ENCODE data around the gene UBR1.
"Not testable (repeated sequence)": the region's sequence is repeated elsewhere in the genome, so short reads cannot be mapped to it uniquely, and the experiment has no call there.

UBR1 gene

GRCh38 chr15:43105778-43106485 is at the start of gene UBR1:
Gene UBR1 (minus strand): TSS chr15:43106038. CDS start chr15:43106022, 16 bp downstream.
- in situ Hi-C loops (cut with MboI; ENCODE audit: low sequenced_read_pairs): no loop called here

GRCh38 chr15:43153269-43153668 is 47.4 kb upstream of the UBR1 start:
- in situ Hi-C loops (cut with MboI; ENCODE audit: low sequenced_read_pairs): no loop called here

DNA sequence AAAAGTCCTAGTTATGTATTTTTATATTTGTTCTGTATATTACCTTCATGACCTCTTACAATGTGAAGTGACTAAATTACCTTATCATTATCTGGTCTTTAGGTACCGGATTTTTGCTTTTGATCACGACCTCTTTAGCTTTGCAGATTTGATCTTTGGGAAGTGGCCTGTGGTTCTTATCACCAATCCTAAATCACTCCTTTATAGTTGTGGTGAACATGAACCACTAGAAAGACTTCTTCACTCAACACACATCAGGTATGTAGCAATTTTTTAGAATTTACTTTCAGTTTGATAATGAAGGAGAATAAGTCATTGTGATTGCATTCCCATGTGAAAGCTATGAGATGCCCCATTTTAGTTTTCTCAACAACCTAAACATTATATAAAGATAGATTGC is 45.9 kb upstream of the UBR1 start:
- in situ Hi-C loops (cut with MboI; ENCODE audit: low sequenced_read_pairs): no loop called here

GRCh38 chr15:43150191-43150929 is 44.5 kb upstream of the UBR1 start:
- in situ Hi-C loops (cut with MboI; ENCODE audit: low sequenced_read_pairs): no loop called here

GRCh38 chr15:43146184-43146583 is 40.3 kb upstream of the UBR1 start:
- in situ Hi-C loops (cut with MboI; ENCODE audit: low sequenced_read_pairs): no loop called here

DNA sequence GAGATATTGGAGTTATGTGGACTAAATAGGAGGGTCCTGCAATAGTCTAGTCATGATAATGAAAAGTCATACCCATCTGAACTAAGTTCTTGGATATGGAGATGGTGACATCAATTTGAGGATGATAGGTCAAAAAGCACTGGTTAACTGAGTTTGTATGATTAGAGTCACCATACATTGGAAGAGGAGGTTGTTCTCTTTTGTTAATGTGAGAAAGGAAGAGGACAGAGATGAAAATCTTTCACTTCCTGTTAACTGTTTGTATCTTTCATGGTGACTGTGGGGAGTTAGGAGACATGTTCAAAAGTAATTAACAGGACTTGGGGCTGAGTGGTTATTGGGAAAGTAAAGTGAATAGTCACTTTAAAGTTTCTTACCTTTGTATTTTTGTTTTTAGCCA is 38.7 kb upstream of the UBR1 start:
- in situ Hi-C loops (cut with MboI; ENCODE audit: low sequenced_read_pairs): no loop called here

- in situ Hi-C loops (cut with MboI; ENCODE audit: low sequenced_read_pairs): no loop called here
These were observed 37.5 kb upstream of the UBR1 start for GRCh38 chr15:43143203-43143941.

DNA sequence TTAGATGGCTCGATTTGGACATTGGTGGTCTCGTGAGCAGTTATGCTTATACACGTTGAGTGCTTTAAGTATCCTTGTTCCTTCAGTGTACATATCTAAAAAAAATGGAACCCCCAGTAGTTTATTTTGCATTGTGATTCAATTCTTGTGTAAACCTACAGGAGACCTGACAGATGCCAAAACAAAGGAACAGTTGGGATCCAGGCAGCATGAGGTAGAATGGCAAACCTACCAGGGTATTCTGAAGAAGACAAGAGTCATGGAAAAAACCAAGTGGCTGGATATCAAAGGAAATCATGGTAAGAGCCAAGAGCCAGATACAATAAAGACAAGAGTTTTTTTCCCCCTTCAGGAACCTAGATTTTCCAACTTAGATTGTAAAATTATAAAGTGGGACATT is 29.5 kb upstream of the UBR1 start:
- in situ Hi-C loops (cut with MboI; ENCODE audit: low sequenced_read_pairs): no loop called here

DNA sequence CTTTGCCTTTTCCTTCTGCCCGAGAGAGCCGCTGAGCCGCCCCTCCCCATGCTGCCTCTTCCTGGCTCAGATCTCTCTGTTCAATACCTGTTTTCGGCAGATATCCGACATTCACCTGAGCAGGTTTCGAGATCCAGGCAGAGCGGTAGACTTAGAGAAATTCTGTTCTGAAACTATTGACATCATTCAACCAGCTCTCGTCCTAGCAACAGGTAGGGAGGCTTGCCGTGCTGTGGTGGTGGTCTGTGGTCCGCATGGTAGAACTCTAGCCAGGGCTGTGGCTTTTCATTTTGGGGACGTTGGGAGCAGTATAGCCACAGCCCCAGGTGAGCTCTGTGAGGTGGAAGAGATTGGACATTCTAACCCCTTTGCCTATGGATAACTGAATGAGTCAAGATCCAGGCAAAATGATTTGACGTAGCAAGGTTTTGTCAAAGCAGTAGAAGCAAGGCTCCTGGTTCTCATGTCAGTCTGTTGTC is 28.4 kb upstream of the UBR1 start:
- in situ Hi-C loops (cut with MboI; ENCODE audit: low sequenced_read_pairs): no loop called here

DNA sequence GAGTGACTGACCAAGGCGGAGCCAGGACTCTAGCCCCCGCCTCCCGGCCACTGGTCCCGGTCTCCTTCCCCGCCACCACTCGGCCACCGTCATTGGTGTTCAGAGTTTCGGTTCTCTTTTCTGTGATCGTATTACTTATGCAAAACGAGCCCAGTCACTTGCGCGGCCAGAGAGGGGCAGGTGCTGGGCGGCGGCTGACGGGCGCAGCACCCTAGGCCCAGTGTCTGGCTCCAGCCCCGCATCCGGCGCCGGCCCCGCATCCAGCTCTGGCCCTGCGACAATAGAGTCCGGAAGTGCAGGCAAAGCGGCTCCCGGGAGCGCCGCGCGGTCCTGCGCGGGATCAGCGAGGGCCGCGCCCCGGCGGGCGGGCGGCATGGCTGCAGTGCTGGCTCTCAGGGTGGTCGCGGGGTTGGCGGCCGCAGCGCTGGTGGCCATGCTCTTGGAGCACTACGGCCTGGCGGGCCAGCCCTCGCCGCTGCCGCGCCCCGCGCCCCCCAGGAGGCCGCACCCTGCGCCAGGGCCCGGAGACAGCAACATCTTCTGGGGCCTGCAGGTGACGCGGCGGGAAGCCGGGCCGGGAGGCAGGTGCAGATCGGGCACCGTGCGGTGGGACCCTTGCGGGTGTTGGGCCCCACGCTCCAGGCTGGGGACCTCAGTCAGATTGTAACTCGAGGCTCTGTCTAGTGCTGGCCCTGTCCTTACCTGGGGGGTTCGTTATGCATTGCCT is 27.8 kb upstream of the UBR1 start, which contains the start of gene TMEM62:
Gene TMEM62 (plus strand): TSS at position 157 of the 727 bp plus-strand sequence. CDS start 217 bp downstream, at position 374.
- in situ Hi-C loops (cut with MboI; ENCODE audit: low sequenced_read_pairs): no loop called here

- in situ Hi-C loops (cut with MboI; ENCODE audit: low sequenced_read_pairs): no loop called here
These were observed 27.1 kb upstream of the UBR1 start for GRCh38 chr15:43132830-43133429.

- in situ Hi-C loops (cut with MboI; ENCODE audit: low sequenced_read_pairs): no loop called here
These were observed 23.1 kb upstream of the UBR1 start for GRCh38 chr15:43128980-43129335.

DNA sequence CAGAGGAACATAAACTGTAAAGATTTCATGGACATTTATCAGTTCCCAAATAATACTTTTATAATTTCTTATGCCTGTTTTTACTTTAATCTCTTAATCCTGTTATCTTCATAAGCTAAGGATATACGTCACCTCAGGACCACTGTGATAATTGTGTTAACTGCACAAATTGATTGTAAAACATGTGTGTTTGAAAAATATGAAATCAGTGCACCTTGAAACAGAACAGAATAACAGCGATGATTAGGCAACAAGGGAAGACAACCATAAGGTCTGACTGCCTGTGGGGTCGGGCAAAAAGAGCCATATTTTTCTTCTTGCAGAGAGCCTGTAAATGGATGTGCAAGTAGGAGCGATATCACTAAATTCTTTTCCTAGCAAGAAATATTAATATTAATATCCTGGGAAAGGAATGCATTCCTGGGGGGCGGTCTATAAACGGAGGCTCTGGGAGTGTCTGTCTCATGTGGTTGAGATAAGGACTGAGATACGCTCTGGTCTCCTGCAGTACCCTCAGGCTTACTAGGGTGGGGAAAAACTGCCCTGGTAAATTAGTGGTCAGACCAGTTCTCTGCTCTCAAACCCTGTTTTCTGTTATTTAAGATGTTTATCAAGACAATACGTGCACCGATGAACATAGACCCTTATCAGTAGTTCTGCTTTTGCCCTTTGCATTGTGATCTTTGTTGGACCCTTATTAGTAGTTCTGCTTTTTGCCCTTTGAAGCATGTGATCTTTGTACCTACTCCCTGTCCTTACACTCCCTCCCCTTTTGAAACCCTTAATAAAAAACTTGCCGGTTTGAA is 22.5 kb upstream of the UBR1 start:
- in situ Hi-C loops (cut with MboI; ENCODE audit: low sequenced_read_pairs): not testable (repeated sequence)

- in situ Hi-C loops (cut with MboI; ENCODE audit: low sequenced_read_pairs): no loop called here
These were observed 21.9 kb upstream of the UBR1 start for GRCh38 chr15:43127752-43128151.

GRCh38 chr15:43126356-43126755 is 20.5 kb upstream of the UBR1 start:
- in situ Hi-C loops (cut with MboI; ENCODE audit: low sequenced_read_pairs): no loop called here

DNA sequence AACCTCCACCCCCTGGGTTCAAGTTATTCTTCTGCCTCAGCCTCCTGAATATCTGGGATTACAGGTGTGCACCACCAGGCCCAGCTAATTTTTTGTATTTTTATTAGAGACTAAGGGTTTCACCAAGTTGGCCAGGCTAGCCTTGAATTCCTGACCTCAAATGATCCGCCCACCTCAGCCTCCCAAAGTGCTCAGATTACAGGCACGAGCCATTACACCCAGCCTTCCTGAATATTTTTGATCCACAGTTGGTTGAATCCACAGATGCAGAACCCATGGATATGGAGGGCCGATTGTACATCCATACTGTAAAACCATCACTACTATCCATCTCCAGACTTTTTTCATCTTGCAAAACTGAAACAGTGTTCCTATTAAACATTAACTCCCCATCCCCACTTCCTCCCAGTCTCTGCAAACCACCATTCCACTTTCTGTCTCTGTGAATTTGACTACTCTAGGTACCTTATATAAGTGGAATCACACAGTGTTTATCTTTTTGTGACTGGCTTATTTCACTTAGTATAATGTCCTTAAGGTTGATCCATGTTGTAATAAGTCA is 19.3 kb upstream of the UBR1 start:
- in situ Hi-C loops (cut with MboI; ENCODE audit: low sequenced_read_pairs): no loop called here

DNA sequence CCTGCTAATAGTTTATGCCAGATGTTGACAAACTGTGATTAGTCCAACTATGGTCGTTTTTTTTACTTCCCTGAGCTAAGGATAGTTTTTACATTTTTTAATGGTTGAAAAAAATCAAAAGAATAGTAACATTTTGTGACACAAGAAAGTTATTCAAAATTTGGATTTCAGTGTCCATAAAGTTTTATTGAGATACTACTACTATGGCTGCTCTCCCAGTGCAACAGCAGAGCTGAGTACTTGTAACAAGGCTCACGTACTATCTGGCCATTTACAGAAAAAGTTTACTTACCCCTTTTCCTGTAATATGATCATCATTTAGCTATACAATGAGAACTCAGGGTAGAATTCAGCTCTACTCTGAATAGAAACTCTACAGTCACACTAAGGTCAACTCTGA is 16.0 kb upstream of the UBR1 start:
- in situ Hi-C loops (cut with MboI; ENCODE audit: low sequenced_read_pairs): no loop called here

GRCh38 chr15:43118829-43119228 is 13.0 kb upstream of the UBR1 start:
- in situ Hi-C loops (cut with MboI; ENCODE audit: low sequenced_read_pairs): no loop called here

- in situ Hi-C loops (cut with MboI; ENCODE audit: low sequenced_read_pairs): no loop called here
These were observed 12.4 kb upstream of the UBR1 start for GRCh38 chr15:43118286-43118685.
